ENCODE measurements around the gene CDKN2B-AS1. TPM values are rescaled to one million over a fixed set of nuclear protein-coding genes. Genes with fewer than 3 reads are reported as not detected.

Gene CDKN2B-AS1
- total RNA-seq, 1 experiment from 2014 or later = not detected

DNA sequence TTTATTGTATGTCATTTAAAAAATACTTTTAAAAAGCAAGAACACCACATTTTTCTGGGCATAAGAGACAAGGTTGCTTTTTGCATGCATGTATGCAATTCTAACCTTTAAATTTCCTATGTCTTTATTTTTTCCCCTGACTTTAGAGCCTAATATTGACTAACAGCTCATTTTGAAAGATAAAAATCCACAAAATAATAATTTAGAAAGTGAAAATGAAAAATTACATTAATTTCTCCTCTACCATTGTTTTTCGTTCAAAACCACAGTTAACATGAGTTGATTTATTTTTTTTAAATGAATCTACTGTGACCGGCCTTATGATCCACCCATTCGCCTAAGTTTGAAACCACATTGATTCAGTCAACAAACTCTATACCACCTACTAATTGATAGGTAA, 152.0 kb downstream of the CDKN2B-AS1 start:
- no peaks in the 10 kb centered on the region for H3K27me3 Mint-ChIP-seq (ENCODE audit: insufficient read depth, unreplicated experiment)
- H3K27ac Mint-ChIP-seq (ENCODE audit: low read depth, unreplicated experiment) = no peak overlapping the region
- DNase-seq (ENCODE audit: unreplicated experiment) = no peak
- ChIA-PET CTCF (no interaction called here), POLR2A (no interaction called here)
- no peak overlapping the region for H3K4me3 Mint-ChIP-seq (ENCODE audit: unreplicated experiment)
- no peaks in the 10 kb centered on the region for H3K4me1 Mint-ChIP-seq (ENCODE audit: insufficient read depth, unreplicated experiment)
- intact Hi-C loops (cut with micrococcal nuclease) = no loop called here
- BruUV-seq (replicated peaks) = no TSS peak
- no peaks in the 10 kb centered on the region for H3K36me3 Mint-ChIP-seq (ENCODE audit: insufficient read depth, unreplicated experiment)
- TF ChIP-seq, protein P1, sequence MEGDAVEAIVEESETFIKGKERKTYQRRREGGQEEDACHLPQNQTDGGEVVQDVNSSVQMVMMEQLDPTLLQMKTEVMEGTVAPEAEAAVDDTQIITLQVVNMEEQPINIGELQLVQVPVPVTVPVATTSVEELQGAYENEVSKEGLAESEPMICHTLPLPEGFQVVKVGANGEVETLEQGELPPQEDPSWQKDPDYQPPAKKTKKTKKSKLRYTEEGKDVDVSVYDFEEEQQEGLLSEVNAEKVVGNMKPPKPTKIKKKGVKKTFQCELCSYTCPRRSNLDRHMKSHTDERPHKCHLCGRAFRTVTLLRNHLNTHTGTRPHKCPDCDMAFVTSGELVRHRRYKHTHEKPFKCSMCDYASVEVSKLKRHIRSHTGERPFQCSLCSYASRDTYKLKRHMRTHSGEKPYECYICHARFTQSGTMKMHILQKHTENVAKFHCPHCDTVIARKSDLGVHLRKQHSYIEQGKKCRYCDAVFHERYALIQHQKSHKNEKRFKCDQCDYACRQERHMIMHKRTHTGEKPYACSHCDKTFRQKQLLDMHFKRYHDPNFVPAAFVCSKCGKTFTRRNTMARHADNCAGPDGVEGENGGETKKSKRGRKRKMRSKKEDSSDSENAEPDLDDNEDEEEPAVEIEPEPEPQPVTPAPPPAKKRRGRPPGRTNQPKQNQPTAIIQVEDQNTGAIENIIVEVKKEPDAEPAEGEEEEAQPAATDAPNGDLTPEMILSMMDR (IDR thresholded peaks at IDR 0.05; ENCODE audit: unreplicated experiment) = no peak
- H3K9me3 Mint-ChIP-seq (ENCODE audit: unreplicated experiment) = no peaks in the 10 kb centered on the region

DNA sequence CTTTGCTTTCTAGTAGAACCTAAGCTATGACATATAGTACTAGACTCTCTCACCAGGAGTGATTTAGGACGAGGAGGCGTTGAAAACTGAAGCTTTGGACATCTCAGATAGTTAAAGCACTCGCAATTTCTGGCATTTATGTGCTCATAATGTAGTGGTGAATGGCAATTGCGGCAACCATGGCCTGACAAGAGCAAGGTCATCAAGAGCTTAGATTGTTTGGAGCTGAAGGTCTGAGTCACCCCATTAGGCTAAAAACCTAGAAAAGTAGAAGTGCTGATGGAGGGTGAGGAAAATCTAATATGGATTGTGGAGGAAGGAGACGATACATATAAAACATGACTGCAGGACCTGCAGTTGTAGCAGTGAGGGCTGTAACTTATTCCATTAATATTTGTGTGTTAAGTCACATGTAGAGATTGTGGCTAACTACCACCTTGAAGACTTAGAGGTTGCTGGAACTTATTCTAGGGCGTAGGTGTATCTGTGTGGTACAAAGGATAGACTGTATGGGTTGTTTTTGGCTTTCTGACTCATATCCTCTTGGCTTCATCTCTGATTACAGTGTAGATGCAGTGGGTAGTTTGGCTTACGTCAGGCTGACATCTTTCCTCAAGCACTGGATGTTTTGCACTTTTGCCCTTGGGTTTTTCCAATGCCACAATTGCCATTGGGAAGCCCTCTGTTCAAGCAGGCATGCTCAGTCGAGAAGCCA, 153.4 kb downstream of the CDKN2B-AS1 start:
- Mint-ChIP-seq H3K9me3 (ENCODE audit: unreplicated experiment) (no peaks in the 10 kb centered on the region), H3K27ac (ENCODE audit: low read depth, unreplicated experiment) (no peak overlapping the region), H3K4me3 (ENCODE audit: unreplicated experiment) (no peak overlapping the region), H3K4me1 (ENCODE audit: insufficient read depth, unreplicated experiment) (no peaks in the 10 kb centered on the region), H3K36me3 (ENCODE audit: insufficient read depth, unreplicated experiment) (no peaks in the 10 kb centered on the region), H3K27me3 (ENCODE audit: insufficient read depth, unreplicated experiment) (no peaks in the 10 kb centered on the region)
- ChIA-PET CTCF (no interaction called here), POLR2A (no interaction called here)
- no TSS peak for BruUV-seq (replicated peaks)
- no peak for DNase-seq (ENCODE audit: unreplicated experiment)
- TF ChIP-seq, protein P1 (IDR thresholded peaks at IDR 0.05; ENCODE audit: unreplicated experiment) = no peak
- intact Hi-C loops (cut with micrococcal nuclease) = no loop called here

DNA sequence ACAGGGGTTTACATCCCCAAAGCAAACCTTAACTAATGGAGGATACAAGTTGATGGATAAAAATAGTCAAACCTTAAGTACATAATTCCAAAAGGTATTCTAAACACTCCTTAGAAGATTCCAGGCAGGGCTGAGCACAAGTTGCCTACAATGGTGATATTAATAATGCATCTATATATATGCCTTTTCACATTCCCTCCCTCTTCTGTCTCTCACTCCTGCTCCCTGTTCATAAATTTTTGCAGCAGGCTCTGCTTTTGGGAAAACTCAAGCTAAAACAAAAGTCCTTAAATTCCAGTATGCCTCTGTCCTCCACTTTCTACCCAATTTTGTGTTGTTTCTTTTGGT, 153.9 kb downstream of the CDKN2B-AS1 start:
- no peaks in the 10 kb centered on the region for H3K4me1 Mint-ChIP-seq (ENCODE audit: insufficient read depth, unreplicated experiment)
- H3K27me3 Mint-ChIP-seq (ENCODE audit: insufficient read depth, unreplicated experiment) = no peaks in the 10 kb centered on the region
- no peak overlapping the region for H3K27ac Mint-ChIP-seq (ENCODE audit: low read depth, unreplicated experiment)
- H3K36me3 Mint-ChIP-seq (ENCODE audit: insufficient read depth, unreplicated experiment) = no peaks in the 10 kb centered on the region
- intact Hi-C loops (cut with micrococcal nuclease) = no loop called here
- TF ChIP-seq, protein P1 (IDR thresholded peaks at IDR 0.05; ENCODE audit: unreplicated experiment) = no peak
- POLR2A ChIA-PET = no interaction called here
- CTCF ChIA-PET = no interaction called here
- DNase-seq (ENCODE audit: unreplicated experiment) = no peak
- H3K9me3 Mint-ChIP-seq (ENCODE audit: unreplicated experiment) = no peaks in the 10 kb centered on the region
- H3K4me3 Mint-ChIP-seq (ENCODE audit: unreplicated experiment) = no peak overlapping the region
- no TSS peak for BruUV-seq (replicated peaks)

DNA sequence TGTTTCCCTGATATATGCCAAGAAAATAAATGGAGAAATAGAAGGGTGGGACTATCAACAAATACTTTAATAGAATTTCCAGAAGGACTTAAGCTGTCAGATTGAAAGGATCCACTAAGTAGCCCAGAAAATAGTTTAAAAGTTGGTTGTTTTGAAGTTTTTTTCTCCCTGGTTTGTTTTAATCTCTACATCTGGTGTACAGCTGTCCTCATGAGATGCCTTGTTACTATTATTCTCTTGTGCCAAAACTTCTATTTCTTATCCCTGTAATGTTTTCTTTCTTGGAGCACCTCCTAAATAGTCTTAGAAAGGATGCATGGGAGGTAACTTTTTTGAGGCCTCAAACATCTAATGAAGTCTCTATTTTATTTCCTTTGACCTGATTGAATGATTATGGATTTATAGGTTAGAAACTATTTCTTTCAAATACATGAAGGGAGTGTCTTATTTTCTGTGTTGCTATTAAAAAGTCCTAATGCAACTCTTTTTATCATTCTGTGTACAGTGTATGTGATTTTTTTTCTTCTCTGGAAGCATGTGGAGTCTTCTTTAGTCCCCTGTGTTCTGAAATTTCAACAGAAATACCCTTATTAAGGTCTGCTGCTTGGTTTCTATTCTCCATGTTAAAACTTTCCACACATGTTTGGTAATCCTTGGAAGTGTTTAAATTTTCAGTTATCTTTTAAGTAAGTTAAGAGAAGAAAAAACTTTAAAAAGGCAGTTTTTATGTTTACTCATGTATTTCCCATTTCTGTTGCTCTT, 154.5 kb downstream of the CDKN2B-AS1 start:
- CTCF ChIA-PET = no interaction called here
- Mint-ChIP-seq H3K9me3 (ENCODE audit: unreplicated experiment) (no peaks in the 10 kb centered on the region), H3K4me3 (ENCODE audit: unreplicated experiment) (no peak overlapping the region), H3K27me3 (ENCODE audit: insufficient read depth, unreplicated experiment) (no peaks in the 10 kb centered on the region), H3K36me3 (ENCODE audit: insufficient read depth, unreplicated experiment) (no peaks in the 10 kb centered on the region), H3K27ac (ENCODE audit: low read depth, unreplicated experiment) (no peak overlapping the region), H3K4me1 (ENCODE audit: insufficient read depth, unreplicated experiment) (no peaks in the 10 kb centered on the region)
- DNase-seq (ENCODE audit: unreplicated experiment) = no peak
- intact Hi-C loops (cut with micrococcal nuclease) = no loop called here
- POLR2A ChIA-PET = no interaction called here
- TF ChIP-seq, protein P1 (IDR thresholded peaks at IDR 0.05; ENCODE audit: unreplicated experiment) = no peak
- no TSS peak for BruUV-seq (replicated peaks)
